Uterus (tissue), 2 donors: Measurements from ENCODE around the gene CHADL.

Experiments used
- CTCF ChIP-seq, 4 experiments: fragments of 200-600 bp in 2 of 4; fragments of 450-650 bp in 2 of 4; sonication (generic) in 2 of 4; IDR thresholded peaks; one replicate each; pipeline ENCODE4 v1.5.1; 2016 to 2019; ENCODE audit warnings: antibody characterized with exemption in 4 of 4, mild to moderate bottlenecking in 2 of 4, moderate library complexity in 1 of 4
- POLR2A ChIP-seq, 2 donors: fragments of 450-650 bp; IDR thresholded peaks; one replicate each; pipeline ENCODE4 v1.6.1; 2016; ENCODE audit warnings: antibody characterized with exemption in 2 of 2, mild to moderate bottlenecking in 1 of 2, moderate library complexity in 1 of 2

DNA sequence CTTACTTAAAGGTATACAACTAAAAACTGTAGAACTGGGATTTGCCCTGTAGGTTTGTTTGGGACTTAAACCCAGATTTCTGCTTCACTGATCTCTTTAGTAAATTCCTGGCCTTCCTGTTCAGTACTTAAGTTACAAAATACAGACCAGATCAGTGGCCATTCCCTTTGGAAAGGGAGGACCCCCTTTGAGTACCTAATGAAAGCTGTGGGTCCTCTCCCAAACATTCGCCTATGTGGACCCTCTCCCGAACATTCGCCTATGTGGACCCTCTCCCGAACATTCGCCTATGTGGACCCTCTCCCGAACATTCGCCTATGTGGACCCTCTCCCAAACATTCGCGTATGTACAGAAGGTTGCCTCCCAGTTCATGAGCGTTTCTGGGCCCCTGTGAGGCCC lies 25.3 kb downstream of the CHADL start:
- no peak for TF ChIP-seq POLR2A (IDR thresholded peaks at IDR 0.05)
- TF ChIP-seq CTCF (IDR thresholded peaks at IDR 0.05) = no peak
